ENCODE results near the gene LMNTD2.
A peak's percentile ranks its signal among the peaks of the same experiment; 100 is the strongest.

The LMNTD2 gene

GRCh38 chr11:537622-538430, 22.7 kb downstream of the LMNTD2 start:
- Mint-ChIP-seq H3K4me3 (peak overlapping the region; percentile 97), H3K36me3 (no peaks in the 10 kb centered on the region), H3K9me3 (no peaks in the 10 kb centered on the region), H3K27me3 (no peaks in the 10 kb centered on the region), H3K27ac (peak overlapping the region; percentile 97), H3K4me1 (peaks cover 36% of the 10 kb centered on the region)
- no peak for ATAC-seq

GRCh38 chr11:536841-537621, 23.5 kb downstream of the LMNTD2 start, which contains the start of gene LRRC56:
Gene LRRC56 (plus strand): TSS chr11:537527. CDS start chr11:540685, 3,158 bp downstream.
- H3K4me3 Mint-ChIP-seq, result peak within 1 kb of the TSS; percentile 97
- peak; percentile 67 for ATAC-seq
- H3K36me3 Mint-ChIP-seq, result peaks cover 6% of the 10 kb centered on the region
- peaks cover 41% of the 10 kb centered on the region for H3K4me1 Mint-ChIP-seq
- peak within 1 kb of the TSS; percentile 97 for H3K27ac Mint-ChIP-seq
- H3K27me3 Mint-ChIP-seq, result no peaks in the 10 kb centered on the region
- H3K9me3 Mint-ChIP-seq, result no peaks in the 10 kb centered on the region

- Mint-ChIP-seq H3K4me1 (peaks cover 43% of the 10 kb centered on the region), H3K36me3 (peaks cover 9% of the 10 kb centered on the region)
Measured at GRCh38 chr11:535519-536454, 24.8 kb downstream of the LMNTD2 start, which contains the start of gene HRAS. Gene HRAS (minus strand): TSS chr11:535576.

GRCh38 chr11:535210-535518, 25.4 kb downstream of the LMNTD2 start:
- Mint-ChIP-seq H3K4me1 (peaks cover 43% of the 10 kb centered on the region), H3K4me3 (no peak overlapping the region), H3K9me3 (no peaks in the 10 kb centered on the region), H3K27me3 (no peaks in the 10 kb centered on the region), H3K36me3 (peaks cover 11% of the 10 kb centered on the region), H3K27ac (no peak overlapping the region)
- no peak for ATAC-seq

More at GRCh38 chr11:535519-536454, 24.8 kb downstream of the LMNTD2 start, which contains the start of gene HRAS:
- Mint-ChIP-seq H3K9me3 (no peaks in the 10 kb centered on the region), H3K27ac (peak within 1 kb of the TSS; percentile 97), H3K27me3 (no peaks in the 10 kb centered on the region), H3K4me3 (peak within 1 kb of the TSS; percentile 97)
- ATAC-seq, result peak; percentile 89

- Mint-ChIP-seq H3K9me3 (no peaks in the 10 kb centered on the region), H3K36me3 (peaks cover 14% of the 10 kb centered on the region), H3K27ac (no peak overlapping the region), H3K4me3 (peak overlapping the region; percentile 81), H3K4me1 (peaks cover 43% of the 10 kb centered on the region), H3K27me3 (no peaks in the 10 kb centered on the region)
- peak; percentile 3 for ATAC-seq
Measured at GRCh38 chr11:534396-535209, 25.9 kb downstream of the LMNTD2 start.

GRCh38 chr11:533586-534395, 26.7 kb downstream of the LMNTD2 start:
- Mint-ChIP-seq H3K27me3 (no peaks in the 10 kb centered on the region), H3K36me3 (peaks cover 14% of the 10 kb centered on the region), H3K4me1 (peaks cover 42% of the 10 kb centered on the region), H3K4me3 (peak overlapping the region; percentile 81), H3K27ac (no peak overlapping the region), H3K9me3 (no peaks in the 10 kb centered on the region)
- no peak for ATAC-seq

- Mint-ChIP-seq H3K36me3 (peaks cover 14% of the 10 kb centered on the region), H3K9me3 (no peaks in the 10 kb centered on the region), H3K4me1 (peaks cover 35% of the 10 kb centered on the region), H3K27me3 (no peaks in the 10 kb centered on the region), H3K4me3 (no peak overlapping the region), H3K27ac (no peak overlapping the region)
- no peak for ATAC-seq
Measured at GRCh38 chr11:532986-533585, 27.5 kb downstream of the LMNTD2 start.

GRCh38 chr11:532527-532985, 28.0 kb downstream of the LMNTD2 start:
- Mint-ChIP-seq H3K9me3 (no peaks in the 10 kb centered on the region), H3K4me3 (no peak overlapping the region), H3K27me3 (no peaks in the 10 kb centered on the region), H3K4me1 (peaks cover 30% of the 10 kb centered on the region), H3K27ac (no peak overlapping the region), H3K36me3 (peaks cover 14% of the 10 kb centered on the region)
- ATAC-seq, result no peak

GRCh38 chr11:531919-532526, 28.5 kb downstream of the LMNTD2 start:
- Mint-ChIP-seq H3K4me1 (peaks cover 25% of the 10 kb centered on the region), H3K9me3 (no peaks in the 10 kb centered on the region), H3K27ac (no peak overlapping the region), H3K36me3 (peaks cover 14% of the 10 kb centered on the region), H3K4me3 (no peak overlapping the region), H3K27me3 (no peaks in the 10 kb centered on the region)
- ATAC-seq, result no peak

- H3K27me3 Mint-ChIP-seq, result no peaks in the 10 kb centered on the region
- ATAC-seq, result no peak
- H3K27ac Mint-ChIP-seq, result no peak overlapping the region
- H3K36me3 Mint-ChIP-seq, result peaks cover 14% of the 10 kb centered on the region
- H3K4me3 Mint-ChIP-seq, result no peak overlapping the region
- H3K4me1 Mint-ChIP-seq, result peaks cover 20% of the 10 kb centered on the region
- no peaks in the 10 kb centered on the region for H3K9me3 Mint-ChIP-seq
Measured at GRCh38 chr11:530960-531831, 29.3 kb downstream of the LMNTD2 start.

GRCh38 chr11:529728-530411, 30.7 kb downstream of the LMNTD2 start:
- no peaks in the 10 kb centered on the region for H3K27me3 Mint-ChIP-seq
- H3K9me3 Mint-ChIP-seq, result no peaks in the 10 kb centered on the region
- peaks cover 14% of the 10 kb centered on the region for H3K36me3 Mint-ChIP-seq
- ATAC-seq, result no peak
- peaks cover 16% of the 10 kb centered on the region for H3K4me1 Mint-ChIP-seq
- no peak overlapping the region for H3K4me3 Mint-ChIP-seq
- H3K27ac Mint-ChIP-seq, result no peak overlapping the region

All from stimulated activated memory B cell treated with anti-CD40 and anti-IgM and Interleukin-4, amounts not matched to agents 10 μg/mL and 1 μg/mL and 100 μg/mL, for 72 hours (primary cell).